Measurements from ENCODE around the gene TMEM127.

DNA sequence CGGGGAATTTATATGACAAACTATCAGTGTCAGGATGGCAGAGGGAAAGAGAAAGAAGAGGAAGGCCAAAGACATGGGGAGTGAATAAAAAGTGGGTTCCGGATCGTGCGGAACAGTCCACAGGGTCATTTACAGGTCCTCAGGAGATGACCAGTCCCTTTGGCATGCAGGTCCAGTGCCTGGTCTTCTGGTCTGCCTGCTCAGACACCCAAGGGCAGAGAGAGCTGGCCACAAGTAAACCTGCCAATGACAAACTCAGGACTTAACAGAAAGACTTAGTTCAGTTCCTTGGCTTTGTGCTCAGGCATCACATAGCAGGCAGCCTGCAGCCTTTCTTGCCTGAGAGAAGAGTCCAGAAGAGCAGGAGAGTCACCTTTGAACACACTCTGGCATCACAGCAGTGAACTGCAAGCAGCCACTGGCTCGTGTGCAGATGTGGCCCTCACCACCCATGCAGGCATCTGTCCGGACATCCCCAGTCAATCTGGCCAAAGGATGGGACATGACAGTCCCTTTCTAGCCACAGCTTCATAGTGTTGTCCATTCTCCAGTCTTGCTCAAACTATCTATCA is 14.0 kb downstream of the TMEM127 start:
- TF ChIP-seq EZH2 (IDR thresholded peaks at IDR 0.05; ENCODE audit: borderline replicate concordance), result no peak
- TF ChIP-seq, protein P1, sequence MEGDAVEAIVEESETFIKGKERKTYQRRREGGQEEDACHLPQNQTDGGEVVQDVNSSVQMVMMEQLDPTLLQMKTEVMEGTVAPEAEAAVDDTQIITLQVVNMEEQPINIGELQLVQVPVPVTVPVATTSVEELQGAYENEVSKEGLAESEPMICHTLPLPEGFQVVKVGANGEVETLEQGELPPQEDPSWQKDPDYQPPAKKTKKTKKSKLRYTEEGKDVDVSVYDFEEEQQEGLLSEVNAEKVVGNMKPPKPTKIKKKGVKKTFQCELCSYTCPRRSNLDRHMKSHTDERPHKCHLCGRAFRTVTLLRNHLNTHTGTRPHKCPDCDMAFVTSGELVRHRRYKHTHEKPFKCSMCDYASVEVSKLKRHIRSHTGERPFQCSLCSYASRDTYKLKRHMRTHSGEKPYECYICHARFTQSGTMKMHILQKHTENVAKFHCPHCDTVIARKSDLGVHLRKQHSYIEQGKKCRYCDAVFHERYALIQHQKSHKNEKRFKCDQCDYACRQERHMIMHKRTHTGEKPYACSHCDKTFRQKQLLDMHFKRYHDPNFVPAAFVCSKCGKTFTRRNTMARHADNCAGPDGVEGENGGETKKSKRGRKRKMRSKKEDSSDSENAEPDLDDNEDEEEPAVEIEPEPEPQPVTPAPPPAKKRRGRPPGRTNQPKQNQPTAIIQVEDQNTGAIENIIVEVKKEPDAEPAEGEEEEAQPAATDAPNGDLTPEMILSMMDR (IDR thresholded peaks at IDR 0.05; ENCODE audit: poor library complexity), result no peak

Data from hepatocyte (in vitro differentiated cells).